D341Med (cell line): ENCODE measurements around the gene FAM210A.

Experiments used
- DNase-seq: peaks from one replicate; pipeline ENCODE4 v3.0.0; 2012; ENCODE audit warnings: low spot score

The FAM210A gene

DNA sequence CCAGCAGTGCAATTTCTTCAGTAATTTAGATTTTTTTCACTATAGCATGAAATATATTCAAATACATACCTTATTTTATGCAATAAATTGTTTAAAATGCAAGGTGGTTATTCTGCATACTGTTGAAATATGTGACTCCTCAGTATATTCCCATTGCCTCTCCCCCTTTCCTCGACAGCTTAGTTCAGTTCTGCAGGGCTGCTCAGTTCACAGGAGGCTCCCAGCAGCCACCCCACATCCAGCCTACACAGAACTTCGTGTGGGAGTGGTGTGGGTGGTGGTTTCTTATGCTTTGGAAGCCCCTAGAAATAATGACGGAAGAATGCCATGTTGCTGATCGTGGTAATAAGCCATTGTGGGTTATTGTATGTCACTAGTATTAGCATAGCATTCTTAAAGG lies 79.7 kb downstream of the FAM210A start:
- DNase-seq: no peak

GRCh38 chr18:13645093-13645492 lies 81.3 kb downstream of the FAM210A start:
- DNase-seq: no peak

- peak; percentile 78 for DNase-seq
Observed at GRCh38 chr18:13643261-13643751, 83.1 kb downstream of the FAM210A start.

DNA sequence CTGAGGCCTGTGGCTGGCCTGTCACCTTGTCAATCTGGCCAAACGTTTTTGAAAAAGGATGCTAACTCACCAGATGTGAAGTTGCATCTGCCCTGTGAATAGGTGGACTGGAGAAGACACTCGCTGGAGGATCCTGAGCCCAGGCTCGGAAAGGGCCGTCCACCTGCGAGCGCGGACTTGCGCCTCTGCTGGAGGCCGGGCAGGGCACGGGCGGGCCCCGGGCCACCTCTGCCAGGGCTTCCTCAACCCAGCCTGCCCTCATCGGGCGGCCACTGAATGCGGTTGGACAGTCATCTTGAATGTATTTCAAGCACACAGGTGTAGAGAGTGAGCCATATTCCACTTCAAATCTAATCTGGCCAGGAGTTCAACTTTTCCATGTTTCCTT lies 83.9 kb downstream of the FAM210A start:
- no peak for DNase-seq

DNA sequence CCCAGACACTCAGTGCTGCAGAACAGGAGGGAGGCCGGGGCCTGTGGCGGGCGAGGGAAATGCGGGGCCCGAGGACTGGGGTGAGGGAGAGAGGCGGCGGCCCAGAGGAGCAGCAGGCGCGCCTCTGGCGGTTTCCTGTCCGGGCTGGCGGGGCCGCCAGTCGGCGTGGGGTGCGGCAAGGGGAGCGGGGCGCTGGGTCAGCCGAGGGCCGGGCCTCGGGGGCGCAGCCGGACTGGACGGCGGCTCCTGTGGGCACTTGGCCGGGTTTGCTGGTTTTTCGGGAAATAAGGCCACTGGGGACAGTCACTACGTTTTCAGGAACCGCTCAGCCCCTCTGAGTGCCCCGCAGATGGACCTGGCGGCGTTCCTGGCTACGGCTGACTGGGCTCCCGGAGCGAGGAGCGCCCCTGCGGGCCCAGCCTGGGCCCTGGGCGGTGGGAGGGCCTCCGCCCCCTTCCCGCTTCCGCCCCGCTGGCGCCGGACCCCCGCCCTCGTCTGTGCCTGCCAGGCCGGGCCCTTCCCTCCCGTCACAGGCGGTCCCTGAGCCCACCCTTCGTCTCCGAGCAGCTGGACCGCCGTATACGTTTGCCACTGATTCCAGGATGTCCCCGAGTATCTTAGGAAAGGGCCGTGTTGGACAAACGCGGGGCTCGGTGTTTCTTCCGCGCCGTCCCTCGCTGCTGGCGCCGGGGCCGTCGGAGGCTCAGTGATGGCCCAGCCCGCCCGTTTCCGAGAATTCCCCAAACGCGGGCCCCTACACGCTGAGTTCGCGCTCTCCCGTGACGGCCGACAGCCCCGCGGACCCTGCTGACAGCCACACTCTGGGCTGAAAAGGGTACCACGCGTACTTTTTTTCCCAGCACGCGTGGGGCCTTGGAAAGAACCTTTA lies 84.6 kb downstream of the FAM210A start:
- peak; percentile 47 for DNase-seq

- no peak for DNase-seq
Observed at GRCh38 chr18:13640266-13640860, 86.0 kb downstream of the FAM210A start.

GRCh38 chr18:13638719-13639595 lies 87.4 kb downstream of the FAM210A start:
- no peak for DNase-seq

DNA sequence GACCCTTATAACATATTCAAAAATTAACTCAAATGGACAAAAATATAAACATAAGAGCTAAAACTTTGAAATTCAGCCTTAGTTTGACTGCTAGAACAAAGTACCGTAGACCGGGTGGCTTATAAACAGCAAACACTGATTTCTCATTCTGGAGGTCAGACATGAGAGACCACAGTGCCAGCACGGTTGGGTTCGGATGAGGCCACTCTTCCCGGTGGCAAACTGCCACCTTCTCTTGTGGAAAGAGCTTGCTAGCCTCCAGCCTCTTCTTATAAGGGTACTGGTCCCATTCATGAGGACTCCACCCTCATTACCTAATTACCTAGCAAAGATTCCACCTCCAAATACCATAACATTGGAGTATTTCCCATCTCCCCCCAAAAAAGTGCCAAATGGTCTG lies 91.3 kb downstream of the FAM210A start:
- no peak for DNase-seq

- DNase-seq: no peak
Observed at GRCh38 chr18:13633700-13634099, 92.7 kb downstream of the FAM210A start.

DNA sequence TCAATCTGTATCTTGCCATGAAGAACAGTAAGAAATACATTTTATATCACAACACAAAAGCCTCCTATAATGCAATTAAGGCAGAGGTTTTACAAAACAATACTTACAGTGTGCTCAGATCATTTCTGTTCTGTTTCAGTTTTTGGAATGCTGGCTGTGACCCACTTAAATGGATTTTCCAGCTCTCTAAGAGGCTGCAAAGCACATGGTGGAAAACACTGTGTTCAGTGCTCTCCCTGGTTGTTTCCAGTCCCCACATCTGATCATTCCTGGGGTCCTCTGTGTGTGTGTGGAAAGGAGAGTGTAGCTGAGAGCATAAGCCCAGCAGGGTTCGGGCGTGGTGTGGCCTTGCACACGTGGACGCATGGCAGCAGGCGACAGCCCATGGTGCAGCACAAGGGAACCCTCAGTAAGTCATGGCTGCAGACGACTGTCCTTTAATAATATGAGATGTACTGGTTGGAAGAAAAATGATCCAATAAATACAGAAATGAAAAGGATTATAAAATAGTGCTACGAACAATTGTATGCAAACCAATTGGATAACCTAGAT lies 95.6 kb downstream of the FAM210A start:
- no peak for DNase-seq

DNA sequence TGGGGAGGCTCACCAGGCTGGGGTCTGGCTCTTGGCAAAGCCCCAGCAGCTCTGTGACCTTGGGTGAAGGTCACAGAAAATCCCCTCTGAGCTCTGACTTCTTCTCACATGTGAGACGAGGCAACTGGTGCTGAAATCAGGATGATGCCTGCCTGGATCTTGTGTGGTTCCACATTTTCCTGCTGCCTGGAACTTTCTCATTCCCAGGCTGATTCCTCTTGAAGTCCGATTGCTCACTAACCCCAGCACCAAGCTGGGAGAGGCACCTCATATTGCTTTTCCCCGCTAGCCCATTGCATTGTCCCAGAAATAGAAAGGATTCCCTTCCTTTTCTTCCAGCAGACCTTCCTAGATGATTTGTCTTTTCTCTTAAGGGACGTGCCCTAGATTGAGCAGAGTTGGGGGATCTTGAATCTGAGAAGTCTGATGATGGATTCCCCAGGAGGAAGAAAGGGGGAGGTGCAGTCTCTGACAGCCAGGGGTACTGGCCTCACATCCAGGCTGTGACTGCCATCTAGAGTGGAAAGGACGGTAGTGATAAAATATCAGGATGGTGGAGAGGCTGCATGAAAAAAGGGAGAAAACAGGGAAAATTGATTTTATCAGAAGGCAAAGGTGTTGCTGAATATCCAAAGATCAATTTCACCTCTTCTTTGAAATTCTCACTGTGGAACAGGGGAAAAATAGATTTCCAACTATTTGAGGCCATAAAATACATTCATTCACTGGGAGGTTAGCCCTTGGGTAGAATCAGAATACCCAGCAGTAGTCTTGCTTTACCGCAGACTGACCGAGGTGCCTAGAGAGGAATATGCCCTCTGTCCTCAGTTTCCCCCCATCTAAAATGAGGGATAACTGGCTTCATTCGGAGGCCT lies 96.3 kb downstream of the FAM210A start:
- DNase-seq: peak; percentile 90

DNA sequence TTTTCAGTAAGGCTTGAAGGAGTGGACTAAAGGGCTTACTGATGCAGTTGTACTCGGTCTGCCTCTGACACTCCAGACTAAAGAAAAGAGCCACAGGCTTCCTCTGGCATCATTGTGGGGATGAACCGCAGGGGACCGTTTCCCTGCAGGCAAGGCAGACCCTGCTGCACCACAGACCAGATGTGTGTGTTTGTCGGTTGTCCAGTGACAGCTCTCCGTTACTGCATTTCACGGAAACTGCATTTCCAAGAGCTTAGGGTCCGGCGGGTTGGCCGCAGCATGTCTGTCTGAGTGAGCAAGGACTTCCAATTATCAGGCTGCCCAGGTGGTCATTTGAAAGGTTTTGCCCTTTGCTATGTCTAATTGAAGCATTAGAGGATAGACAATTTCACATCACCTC lies 98.1 kb downstream of the FAM210A start:
- no peak for DNase-seq

- DNase-seq: peak; percentile 36
Observed at GRCh38 chr18:13627639-13628038, 98.7 kb downstream of the FAM210A start.

DNA sequence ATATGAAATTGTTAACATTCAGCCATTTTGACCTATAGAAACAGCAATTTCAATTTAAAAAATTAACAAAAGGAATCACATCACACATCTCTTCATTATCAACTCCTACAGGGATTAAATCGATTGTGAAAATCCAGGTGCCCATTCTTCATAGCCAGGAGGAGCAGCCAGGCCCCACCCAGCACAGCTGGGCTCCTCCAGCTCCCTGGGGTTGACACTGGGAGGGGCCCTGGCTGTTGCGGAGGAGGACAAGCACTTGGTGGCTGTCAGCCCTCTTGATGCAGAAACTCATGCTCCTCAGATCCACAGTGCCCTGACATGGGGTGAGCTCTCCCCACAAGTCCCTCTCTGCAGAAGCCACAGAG lies 99.8 kb downstream of the FAM210A start:
- peak; percentile 50 for DNase-seq

DNA sequence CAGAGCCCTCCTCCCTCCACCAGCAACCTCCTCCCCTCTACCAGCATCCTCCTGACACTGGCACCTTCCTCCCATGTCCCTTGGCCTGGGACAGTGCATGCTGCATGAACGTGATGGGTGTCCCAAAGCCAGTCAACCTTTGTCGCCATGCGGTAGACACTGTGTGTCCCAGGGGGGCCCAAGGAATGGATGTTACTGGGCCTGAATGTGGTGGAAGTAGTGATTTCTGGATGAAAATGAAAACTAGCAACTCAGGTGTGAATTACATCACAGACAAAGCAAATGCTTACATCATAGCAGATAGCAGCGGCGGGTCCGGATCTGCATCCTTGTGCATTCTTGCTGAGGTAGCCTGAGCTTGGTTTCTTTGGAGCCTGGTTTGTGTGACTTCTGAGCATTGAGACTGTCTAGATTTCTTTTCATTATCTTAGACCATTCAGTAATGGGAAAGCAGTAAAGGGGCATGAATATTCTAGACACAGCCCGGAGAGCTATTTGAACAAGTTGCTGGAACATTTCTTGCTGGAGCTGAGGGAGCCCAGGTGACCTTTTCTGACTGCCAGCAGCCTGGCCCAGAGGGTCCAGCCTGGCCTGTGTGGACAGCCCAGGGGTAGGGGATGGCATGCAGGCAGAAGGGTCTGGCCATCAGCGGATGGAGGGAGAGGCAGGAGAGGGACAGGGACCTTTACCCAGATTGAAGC lies 100.4 kb downstream of the FAM210A start:
- no peak for DNase-seq

GRCh38 chr18:13625355-13625754 lies 101.0 kb downstream of the FAM210A start:
- no peak for DNase-seq

DNA sequence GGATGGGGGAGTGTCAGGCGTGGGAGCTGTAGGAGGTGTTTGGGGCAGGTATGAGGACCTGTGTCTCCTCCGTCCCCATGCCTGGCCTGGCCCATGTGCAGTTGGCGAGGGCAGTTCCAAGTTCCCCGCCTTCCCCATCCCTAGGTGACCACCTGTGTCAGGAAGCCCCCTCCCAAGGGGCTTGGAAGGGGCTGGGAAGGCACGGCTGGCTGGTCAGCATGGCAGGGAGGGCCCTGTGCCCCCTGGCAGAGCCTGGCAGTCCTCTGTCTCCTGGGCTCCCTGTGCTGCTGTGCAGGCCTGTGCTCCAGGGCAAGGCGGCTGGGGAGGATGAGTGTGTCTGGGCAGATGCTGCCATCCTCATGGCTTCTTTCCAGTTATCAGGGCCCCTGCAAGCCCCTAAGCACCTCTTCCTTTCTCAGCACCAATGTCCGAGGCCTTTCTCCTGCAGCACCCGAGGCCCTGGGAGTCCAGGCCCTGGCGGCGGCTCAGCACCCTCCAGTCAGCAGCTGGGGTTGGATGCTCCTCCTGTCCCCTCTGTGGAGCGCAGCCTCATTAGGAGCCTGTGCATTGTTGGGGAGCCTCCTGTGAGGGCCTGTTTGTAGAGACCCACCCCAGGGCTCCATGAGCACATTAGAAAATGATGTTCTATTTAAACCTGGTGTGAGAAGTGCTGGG lies 101.7 kb downstream of the FAM210A start:
- no peak for DNase-seq

- DNase-seq: no peak
Observed at GRCh38 chr18:13623871-13624270, 102.5 kb downstream of the FAM210A start.

- DNase-seq: no peak
Observed at GRCh38 chr18:13623348-13623747, 103.0 kb downstream of the FAM210A start.

GRCh38 chr18:13622751-13623150 lies 103.6 kb downstream of the FAM210A start:
- no peak for DNase-seq
